ENCODE results near the gene TUBE1. TPM values are rescaled to one million over a fixed set of nuclear protein-coding genes. Genes with fewer than 3 reads are reported as not detected.
A peak's percentile ranks its signal among the peaks of the same experiment; 100 is the strongest.
"Not testable (repeated sequence)": the region's sequence is repeated elsewhere in the genome, so short reads cannot be mapped to it uniquely, and the experiment has no call there.

Gene TUBE1
- total and polyA plus RNA-seq, 9 donors, result 16.0 to 53.0 (median 25.9) TPM

- intact Hi-C loops (cut with DNase I), result no loop called here
- no peaks in the 10 kb centered on the region for H3K9me3 ChIP-seq
- 71 to 78% (median 77%) methylated on average over 2 of the region's 2 CpGs for WGBS, 3 donors
- TF ChIP-seq, protein P1, sequence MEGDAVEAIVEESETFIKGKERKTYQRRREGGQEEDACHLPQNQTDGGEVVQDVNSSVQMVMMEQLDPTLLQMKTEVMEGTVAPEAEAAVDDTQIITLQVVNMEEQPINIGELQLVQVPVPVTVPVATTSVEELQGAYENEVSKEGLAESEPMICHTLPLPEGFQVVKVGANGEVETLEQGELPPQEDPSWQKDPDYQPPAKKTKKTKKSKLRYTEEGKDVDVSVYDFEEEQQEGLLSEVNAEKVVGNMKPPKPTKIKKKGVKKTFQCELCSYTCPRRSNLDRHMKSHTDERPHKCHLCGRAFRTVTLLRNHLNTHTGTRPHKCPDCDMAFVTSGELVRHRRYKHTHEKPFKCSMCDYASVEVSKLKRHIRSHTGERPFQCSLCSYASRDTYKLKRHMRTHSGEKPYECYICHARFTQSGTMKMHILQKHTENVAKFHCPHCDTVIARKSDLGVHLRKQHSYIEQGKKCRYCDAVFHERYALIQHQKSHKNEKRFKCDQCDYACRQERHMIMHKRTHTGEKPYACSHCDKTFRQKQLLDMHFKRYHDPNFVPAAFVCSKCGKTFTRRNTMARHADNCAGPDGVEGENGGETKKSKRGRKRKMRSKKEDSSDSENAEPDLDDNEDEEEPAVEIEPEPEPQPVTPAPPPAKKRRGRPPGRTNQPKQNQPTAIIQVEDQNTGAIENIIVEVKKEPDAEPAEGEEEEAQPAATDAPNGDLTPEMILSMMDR (IDR thresholded peaks at IDR 0.05), result no peak
- no peak for TF ChIP-seq POLR2A (IDR thresholded peaks at IDR 0.05)
- TF ChIP-seq EP300 (IDR thresholded peaks at IDR 0.05), result no peak
- H3K27me3 ChIP-seq, result no peaks in the 10 kb centered on the region
- H3K4me1 ChIP-seq (ENCODE audit: insufficient read depth), result no peaks in the 10 kb centered on the region
- H3K4me3 ChIP-seq, result no peak overlapping the region
- no peak for DNase-seq
- no peaks in the 10 kb centered on the region for H3K36me3 ChIP-seq
- H3K27ac ChIP-seq, result no peak overlapping the region
Measured at GRCh38 chr6:112106562-112106961, 19.3 kb upstream of the TUBE1 start.

GRCh38 chr6:112106026-112106425, 18.7 kb upstream of the TUBE1 start:
- H3K4me3 ChIP-seq; H3K9me3 ChIP-seq; intact Hi-C loops (cut with DNase I); H3K4me1 ChIP-seq (ENCODE audit: insufficient read depth); H3K27ac ChIP-seq; H3K27me3 ChIP-seq; DNase-seq; H3K36me3 ChIP-seq: not testable (repeated sequence)
- WGBS, 3 donors, result 86 to 100% (median 98%) methylated on average over 2 of the region's 2 CpGs

DNA sequence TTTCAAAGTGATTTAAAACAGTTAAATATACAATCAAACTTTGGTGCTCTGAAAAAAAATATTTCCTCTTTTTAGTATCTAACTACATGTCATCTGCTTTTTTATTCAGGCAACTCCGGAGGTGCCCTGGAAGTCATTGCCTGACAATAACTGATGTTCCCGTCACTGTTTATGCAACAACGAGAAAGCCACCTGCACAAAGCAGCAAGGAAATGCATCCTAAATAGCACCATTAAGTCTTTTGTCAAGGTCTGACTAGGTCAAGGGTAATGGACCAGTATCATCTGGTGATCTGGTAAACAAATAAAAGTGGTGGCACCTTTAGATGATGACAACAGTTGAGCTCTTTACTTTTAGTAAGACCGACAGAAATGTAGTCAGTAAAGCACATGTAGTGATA, 13.3 kb upstream of the TUBE1 start:
- TF ChIP-seq, protein P1 (IDR thresholded peaks at IDR 0.05), result no peak
- TF ChIP-seq EP300 (IDR thresholded peaks at IDR 0.05) (no peak), POLR2A (IDR thresholded peaks at IDR 0.05) (no peak)
- Histone ChIP-seq H3K27ac (no peak overlapping the region), H3K4me3 (no peak overlapping the region), H3K36me3 (no peaks in the 10 kb centered on the region), H3K27me3 (no peaks in the 10 kb centered on the region), H3K9me3 (no peaks in the 10 kb centered on the region), H3K4me1 (ENCODE audit: insufficient read depth) (no peaks in the 10 kb centered on the region)
- WGBS, 3 donors, result 81 to 86% (median 84%) methylated on average over 4 of the region's 4 CpGs
- intact Hi-C loops (cut with DNase I), result no loop called here
- DNase-seq, result no peak

DNA sequence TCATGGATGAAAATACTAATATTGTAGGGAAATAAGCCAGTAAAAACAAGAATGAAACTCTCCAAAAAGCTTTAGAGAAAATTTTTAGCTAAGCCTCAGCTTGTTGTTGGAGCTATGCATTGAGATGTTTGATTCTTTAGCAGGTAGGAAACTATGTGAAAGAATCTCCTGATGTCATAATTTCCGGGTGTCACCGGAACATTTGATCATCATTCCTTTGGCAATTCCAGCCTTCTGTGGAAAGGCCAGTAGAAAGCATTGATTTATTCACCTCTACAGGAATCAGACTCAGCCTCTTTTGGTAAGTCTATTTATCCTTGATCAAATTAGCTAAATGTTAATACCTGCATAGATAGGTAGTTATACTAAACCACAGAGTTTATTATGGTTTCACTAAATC, 9.6 kb upstream of the TUBE1 start:
- WGBS, 3 donors, result 73 to 98% (median 97%) methylated on average over 2 of the region's 2 CpGs

DNA sequence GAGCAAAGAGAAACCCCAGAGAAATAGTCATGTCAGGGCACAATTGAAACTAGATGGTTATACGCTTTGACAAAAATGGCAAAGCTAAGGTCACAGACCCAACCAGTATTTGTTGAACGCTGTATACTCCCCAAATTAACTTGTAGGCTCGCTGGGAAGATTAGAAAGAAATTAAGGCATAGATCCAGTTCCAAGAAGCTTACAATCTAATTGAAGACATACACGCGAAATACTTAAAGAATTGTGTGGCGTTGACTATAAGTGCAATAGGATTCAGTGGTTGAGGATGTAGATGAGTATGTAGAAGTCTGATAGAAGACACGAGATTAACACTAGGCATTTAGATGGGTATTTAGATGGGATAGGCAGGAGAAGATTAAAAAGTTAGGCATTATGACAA, 634 bp upstream of the TUBE1 start:
- intact Hi-C loops (cut with DNase I), result no loop called here
- Histone ChIP-seq H3K4me1 (ENCODE audit: insufficient read depth) (no peaks in the 10 kb centered on the region), H3K27me3 (no peaks in the 10 kb centered on the region), H3K27ac (peak overlapping the region in 1 of 2 donors; percentile 50), H3K4me3 (peak overlapping the region; percentile 75), H3K9me3 (no peaks in the 10 kb centered on the region), H3K36me3 (no peaks in the 10 kb centered on the region)
- TF ChIP-seq, protein P1 (IDR thresholded peaks at IDR 0.05), result no peak
- DNase-seq, result no peak
- WGBS, 3 donors, result 7 to 12% (median 10%) methylated on average over 7 of the region's 7 CpGs

More for the DNA sequence above, 9.6 kb upstream of the TUBE1 start:
- TF ChIP-seq EP300 (IDR thresholded peaks at IDR 0.05), result no peak
- TF ChIP-seq, protein P1 (IDR thresholded peaks at IDR 0.05), result no peak
- no peak for TF ChIP-seq POLR2A (IDR thresholded peaks at IDR 0.05)
- no peaks in the 10 kb centered on the region for H3K27me3 ChIP-seq
- H3K27ac ChIP-seq, result no peak overlapping the region
- H3K4me1 ChIP-seq (ENCODE audit: insufficient read depth), result no peaks in the 10 kb centered on the region
- no peak for DNase-seq
- H3K36me3 ChIP-seq, result no peaks in the 10 kb centered on the region
- intact Hi-C loops (cut with DNase I), result no loop called here
- H3K9me3 ChIP-seq, result no peaks in the 10 kb centered on the region
- H3K4me3 ChIP-seq, result no peak overlapping the region

All from ovary (tissue), 9 donors.